Keratinocyte (primary cell): ENCODE measurements around the gene TIMMDC1.

Experiments used
- CTCF ChIP-seq, 3 experiments: IDR thresholded peaks in 1 of 3; conservative IDR thresholded peaks in 1 of 3; optimal IDR thresholded peaks in 1 of 3; 2 replicates in 2 of 3; 3 replicates in 1 of 3; pipeline versions ENCODE3 to v1.5.1; 2011; ENCODE audit warnings: low read length in 3 of 3, mild to moderate bottlenecking in 3 of 3, moderate library complexity in 2 of 3, control low read depth in 1 of 3, inconsistent platforms in 1 of 3; ENCODE audit not compliant: insufficient read depth in 2 of 3; ENCODE audit errors: extremely low read depth in 1 of 3
- EZH2 ChIP-seq: IDR thresholded peaks from one replicate; pipeline ENCODE4 v1.6.1; 2012; ENCODE audit warnings: inconsistent platforms, mild to moderate bottlenecking, low read length, moderate library complexity

- TF ChIP-seq CTCF (optimal IDR thresholded peaks at IDR 0.05 in 1 of 3, IDR thresholded peaks at IDR 0.05 in 1 of 3, conservative IDR thresholded peaks at IDR 0.05 in 1 of 3; ENCODE audit: extremely low read depth in 1 of 3, insufficient read depth in 2 of 3, low read length in 3 of 3) (no peak), EZH2 (no peak)
Measured at GRCh38 chr3:119547227-119547626, 48.9 kb downstream of the TIMMDC1 start.
